GM11168 (cell line): ENCODE results near the gene APCDD1L.
"Not testable (repeated sequence)": the region's sequence is repeated elsewhere in the genome, so short reads cannot be mapped to it uniquely, and the experiment has no call there.

Experiments used
- in situ Hi-C: fragments of 300-500 bp; cut with MboI; formaldehyde crosslinking; loops from one replicate; pipeline ENCODE4 v1.12.0; 2022; ENCODE audit warnings: low sequenced_read_pairs; ENCODE audit not compliant: unreplicated experiment

Gene APCDD1L

GRCh38 chr20:58447511-58448391, 67.4 kb downstream of the APCDD1L start:
- in situ Hi-C loops = no loop called here

- in situ Hi-C loops = no loop called here
These were observed 68.3 kb downstream of the APCDD1L start for GRCh38 chr20:58446960-58447265.

- in situ Hi-C loops = no loop called here
These were observed 68.8 kb downstream of the APCDD1L start for GRCh38 chr20:58446264-58446959.

- in situ Hi-C loops = no loop called here
These were observed 70.4 kb downstream of the APCDD1L start for GRCh38 chr20:58444746-58445255.

GRCh38 chr20:58441723-58442122, 73.5 kb downstream of the APCDD1L start:
- in situ Hi-C loops = no loop called here

GRCh38 chr20:58440021-58440767, 75.0 kb downstream of the APCDD1L start:
- in situ Hi-C loops = no loop called here

GRCh38 chr20:58438970-58439808, 76.0 kb downstream of the APCDD1L start:
- in situ Hi-C loops = no loop called here

- in situ Hi-C loops = no loop called here
These were observed 78.1 kb downstream of the APCDD1L start for GRCh38 chr20:58436868-58437645.

- in situ Hi-C loops = no loop called here
These were observed 80.0 kb downstream of the APCDD1L start for GRCh38 chr20:58435237-58435636.

GRCh38 chr20:58434326-58434725, 80.9 kb downstream of the APCDD1L start:
- in situ Hi-C loops = no loop called here

- in situ Hi-C loops = no loop called here
These were observed 81.4 kb downstream of the APCDD1L start for GRCh38 chr20:58433759-58434158.

GRCh38 chr20:58433029-58433647, 82.1 kb downstream of the APCDD1L start:
- in situ Hi-C loops = no loop called here

- in situ Hi-C loops = no loop called here
These were observed 82.8 kb downstream of the APCDD1L start for GRCh38 chr20:58432186-58432954.

GRCh38 chr20:58431134-58431533, 84.1 kb downstream of the APCDD1L start:
- in situ Hi-C loops = no loop called here

GRCh38 chr20:58429303-58429702, 85.9 kb downstream of the APCDD1L start:
- in situ Hi-C loops = no loop called here

- in situ Hi-C loops = no loop called here
These were observed 86.8 kb downstream of the APCDD1L start for GRCh38 chr20:58428364-58428763.

- in situ Hi-C loops = not testable (repeated sequence)
These were observed 87.6 kb downstream of the APCDD1L start for GRCh38 chr20:58427571-58427970.
